ENCODE data around the gene KCND3. TPM values are rescaled to one million over a fixed set of nuclear protein-coding genes. Genes with fewer than 3 reads are reported as not detected.
"Not testable (repeated sequence)": the region's sequence is repeated elsewhere in the genome, so short reads cannot be mapped to it uniquely, and the experiment has no call there.

KCND3 gene
- total RNA-seq, 1 experiment from 2014 or later = 0.15 TPM

DNA sequence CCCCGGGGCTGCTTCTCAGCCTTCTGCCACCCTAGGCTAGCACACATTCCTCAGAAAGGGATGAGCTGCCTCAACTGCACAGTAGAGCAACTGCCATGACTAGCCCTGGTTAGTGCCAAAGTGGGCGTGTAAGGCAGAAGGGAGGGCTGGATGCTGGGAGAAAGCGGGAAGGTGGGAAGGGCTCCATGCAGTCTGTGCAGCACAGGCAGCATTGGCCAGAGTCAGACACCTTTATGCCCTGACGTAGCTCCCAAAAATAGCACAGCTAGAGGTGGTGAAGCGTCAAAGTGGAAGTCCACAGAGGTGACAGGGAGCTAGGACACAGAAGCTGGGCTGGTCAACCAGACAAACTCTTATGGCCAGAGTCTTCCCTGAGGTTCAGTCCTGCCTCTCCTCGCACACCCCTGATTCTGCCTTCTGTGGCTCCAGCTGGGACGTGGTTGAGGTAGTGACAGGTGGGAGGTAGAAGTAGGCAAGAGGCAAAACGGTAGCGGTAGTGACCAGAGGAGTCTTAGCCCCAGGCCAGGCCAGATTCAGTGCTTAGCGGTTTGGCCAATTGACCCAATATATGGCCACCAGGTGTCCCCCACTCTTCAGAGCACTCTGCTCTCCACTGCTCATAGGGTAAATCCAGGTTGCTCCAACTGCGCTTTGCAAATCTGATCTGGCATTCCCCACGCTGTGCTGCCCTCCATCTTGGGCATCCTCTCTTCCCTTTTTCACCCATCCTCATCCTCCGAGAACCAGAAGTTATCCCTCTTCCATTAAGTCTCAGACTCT is 188.2 kb downstream of the KCND3 start:
- no peaks in the 10 kb centered on the region for H3K79me1 ChIP-seq (ENCODE audit: insufficient read depth, low read depth, low read length, poor library complexity, severe bottlenecking)
- H3K23ac ChIP-seq (ENCODE audit: insufficient read length, low read depth, low read length) = no peak overlapping the region
- peaks cover 0 to 3% of the 10 kb centered on the region in 2 experiments; a peak in 1 of 4 replicates for H3K4me1 Mint-ChIP-seq
- H3K56ac ChIP-seq (ENCODE audit: insufficient read length, low read depth, low read length) = no peak overlapping the region
- H3K18ac ChIP-seq (ENCODE audit: insufficient read length, low read depth, low read length) = no peak overlapping the region
- H2BK15ac ChIP-seq (ENCODE audit: low read depth, low read length) = no peak overlapping the region
- no peak overlapping the region for H3K27ac Mint-ChIP-seq
- TF ChIP-seq, protein P1, sequence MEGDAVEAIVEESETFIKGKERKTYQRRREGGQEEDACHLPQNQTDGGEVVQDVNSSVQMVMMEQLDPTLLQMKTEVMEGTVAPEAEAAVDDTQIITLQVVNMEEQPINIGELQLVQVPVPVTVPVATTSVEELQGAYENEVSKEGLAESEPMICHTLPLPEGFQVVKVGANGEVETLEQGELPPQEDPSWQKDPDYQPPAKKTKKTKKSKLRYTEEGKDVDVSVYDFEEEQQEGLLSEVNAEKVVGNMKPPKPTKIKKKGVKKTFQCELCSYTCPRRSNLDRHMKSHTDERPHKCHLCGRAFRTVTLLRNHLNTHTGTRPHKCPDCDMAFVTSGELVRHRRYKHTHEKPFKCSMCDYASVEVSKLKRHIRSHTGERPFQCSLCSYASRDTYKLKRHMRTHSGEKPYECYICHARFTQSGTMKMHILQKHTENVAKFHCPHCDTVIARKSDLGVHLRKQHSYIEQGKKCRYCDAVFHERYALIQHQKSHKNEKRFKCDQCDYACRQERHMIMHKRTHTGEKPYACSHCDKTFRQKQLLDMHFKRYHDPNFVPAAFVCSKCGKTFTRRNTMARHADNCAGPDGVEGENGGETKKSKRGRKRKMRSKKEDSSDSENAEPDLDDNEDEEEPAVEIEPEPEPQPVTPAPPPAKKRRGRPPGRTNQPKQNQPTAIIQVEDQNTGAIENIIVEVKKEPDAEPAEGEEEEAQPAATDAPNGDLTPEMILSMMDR (conservative IDR thresholded peaks at IDR 0.05) = peak; percentile 43; the same call in 2 of the 3 replicates
- peak; percentile 39 for DNase-seq
- H3K27me3 Mint-ChIP-seq (ENCODE audit: low read depth) = peaks cover 4% of the 10 kb centered on the region; the same call in 1 of the 2 replicates
- no peaks in the 10 kb centered on the region for H3K4me1 ChIP-seq (ENCODE audit: insufficient read depth, low read length)
- no peaks in the 10 kb centered on the region for H3K27me3 ChIP-seq (ENCODE audit: insufficient read depth, low read length)
- no peak overlapping the region for H2BK12ac ChIP-seq (ENCODE audit: insufficient read length, low read depth, low read length)
- H3K79me2 ChIP-seq (ENCODE audit: insufficient read depth, low read length) = no peaks in the 10 kb centered on the region
- no peak overlapping the region for H2AFZ ChIP-seq (ENCODE audit: low read length)
- no peak overlapping the region for H3K4me2 ChIP-seq (ENCODE audit: insufficient read depth, insufficient read length, low read length)
- H3K23me2 ChIP-seq (ENCODE audit: insufficient read length, low read depth, low read length, poor library complexity, severe bottlenecking) = no peaks in the 10 kb centered on the region
- no peak overlapping the region for H4K91ac ChIP-seq (ENCODE audit: insufficient read length, low read depth, low read length)
- no peak overlapping the region; the same call in 1 of the 2 replicates for H3K14ac ChIP-seq (ENCODE audit: insufficient read depth, low read length)
- H4K20me1 ChIP-seq (ENCODE audit: control insufficient read depth, insufficient read depth, insufficient read length) = no peaks in the 10 kb centered on the region
- no peak overlapping the region for H3K4ac ChIP-seq (ENCODE audit: low read depth, low read length)
- H3T11ph ChIP-seq (ENCODE audit: low read length) = no peak overlapping the region
- no peaks in the 10 kb centered on the region for H3K9me3 ChIP-seq (ENCODE audit: control insufficient read depth, low read depth, low read length)
- H3K9ac ChIP-seq (ENCODE audit: extremely low read depth, insufficient read length, low read length) = no peak overlapping the region
- no peak overlapping the region for H4K5ac ChIP-seq (ENCODE audit: insufficient read length, low read depth, low read length)
- no peak overlapping the region for H4K8ac ChIP-seq (replicated peaks; ENCODE audit: insufficient read length, low read depth, low read length)
- H2BK120ac ChIP-seq (ENCODE audit: low read depth, low read length, poor library complexity, severe bottlenecking) = no peak overlapping the region
- H2AK5ac ChIP-seq (ENCODE audit: insufficient read length, low read length) = no peak overlapping the region
- H2BK5ac ChIP-seq (ENCODE audit: insufficient read length, low read length) = no peak overlapping the region
- peaks cover 3% of the 10 kb centered on the region in 2 experiments; a peak in 3 of 5 replicates for H3K9me3 Mint-ChIP-seq
- no peak overlapping the region for H2BK20ac ChIP-seq (ENCODE audit: low read depth, low read length, poor library complexity, severe bottlenecking)
- no CpG with 5 or more reads among the region's 13 CpGs for WGBS (ENCODE audit: extremely low coverage, insufficient read length, low lambda C conversion rate)
- no peak overlapping the region for H3K27ac ChIP-seq (ENCODE audit: insufficient read length, low read depth, low read length)
- H3K36me3 Mint-ChIP-seq (ENCODE audit: insufficient read depth in 1 of 3, low read depth in 3 of 3) = 0 out of 7 replicates have a peak, but pooled peaks cover 0 to 2% (median 0%) of the 10 kb centered on the region in 3 experiments
- no peak overlapping the region for H3K4me3 Mint-ChIP-seq

DNA sequence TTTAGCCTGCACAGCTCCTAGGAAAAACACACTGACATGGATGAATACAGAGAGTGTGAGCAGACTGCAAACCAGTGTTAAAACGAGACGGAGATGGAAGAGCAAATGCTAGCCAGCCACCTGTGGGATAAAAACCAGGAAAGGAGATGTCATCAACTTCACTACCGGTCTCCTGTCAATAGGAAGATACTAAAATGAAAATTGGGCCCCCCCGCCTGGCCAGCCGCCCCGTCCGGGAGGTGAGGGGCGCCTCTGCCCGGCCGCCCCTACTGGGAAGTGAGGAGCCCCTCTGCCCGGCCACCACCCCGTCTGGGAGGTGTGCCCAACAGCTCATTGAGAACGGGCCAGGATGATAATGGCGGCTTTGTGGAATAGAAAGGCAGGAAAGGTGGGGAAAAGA is 189.7 kb downstream of the KCND3 start:
- H3K4ac ChIP-seq (ENCODE audit: low read depth, low read length); H3K23me2 ChIP-seq (ENCODE audit: insufficient read length, low read depth, low read length, poor library complexity, severe bottlenecking); H2AK5ac ChIP-seq (ENCODE audit: insufficient read length, low read length); H3K9me3 Mint-ChIP-seq; H3K36me3 Mint-ChIP-seq (ENCODE audit: insufficient read depth in 1 of 3, low read depth in 3 of 3); H2BK20ac ChIP-seq (ENCODE audit: low read depth, low read length, poor library complexity, severe bottlenecking); H3K4me3 Mint-ChIP-seq; H4K91ac ChIP-seq (ENCODE audit: insufficient read length, low read depth, low read length); DNase-seq; H3K79me2 ChIP-seq (ENCODE audit: insufficient read depth, low read length); H2BK5ac ChIP-seq (ENCODE audit: insufficient read length, low read length); H3K9ac ChIP-seq (ENCODE audit: extremely low read depth, insufficient read length, low read length); H3K4me1 Mint-ChIP-seq; H2BK15ac ChIP-seq (ENCODE audit: low read depth, low read length); H4K20me1 ChIP-seq (ENCODE audit: control insufficient read depth, insufficient read depth, insufficient read length); H3K9me3 ChIP-seq (ENCODE audit: control insufficient read depth, low read depth, low read length); H2AFZ ChIP-seq (ENCODE audit: low read length); H2BK12ac ChIP-seq (ENCODE audit: insufficient read length, low read depth, low read length); H3K79me1 ChIP-seq (ENCODE audit: insufficient read depth, low read depth, low read length, poor library complexity, severe bottlenecking); H3K4me2 ChIP-seq (ENCODE audit: insufficient read depth, insufficient read length, low read length); H3K27me3 ChIP-seq (ENCODE audit: insufficient read depth, low read length); H3K18ac ChIP-seq (ENCODE audit: insufficient read length, low read depth, low read length); H3K23ac ChIP-seq (ENCODE audit: insufficient read length, low read depth, low read length); H3K4me1 ChIP-seq (ENCODE audit: insufficient read depth, low read length); H4K8ac ChIP-seq (replicated peaks; ENCODE audit: insufficient read length, low read depth, low read length); H3K56ac ChIP-seq (ENCODE audit: insufficient read length, low read depth, low read length); H3K14ac ChIP-seq (ENCODE audit: insufficient read depth, low read length); H4K5ac ChIP-seq (ENCODE audit: insufficient read length, low read depth, low read length); H2BK120ac ChIP-seq (ENCODE audit: low read depth, low read length, poor library complexity, severe bottlenecking); H3T11ph ChIP-seq (ENCODE audit: low read length); H3K27ac ChIP-seq (ENCODE audit: insufficient read length, low read depth, low read length); H3K27ac Mint-ChIP-seq; H3K27me3 Mint-ChIP-seq (ENCODE audit: low read depth): not testable (repeated sequence)
- WGBS (ENCODE audit: extremely low coverage, insufficient read length, low lambda C conversion rate) = no CpG with 5 or more reads among the region's 14 CpGs

Data from H9 (cell line).